Measurements from ENCODE around the gene CAPRIN2.

GRCh38 chr12:30779578-30779977 lies 24.8 kb upstream of the CAPRIN2 start:
- no peak for TF ChIP-seq TAF1 (IDR thresholded peaks at IDR 0.05; ENCODE audit: borderline replicate concordance, low read depth, low read length)
- no peak for TF ChIP-seq POLR2A (IDR thresholded peaks at IDR 0.05; ENCODE audit: low read depth, low read length)
- no peak for TF ChIP-seq POLR2AphosphoS5 (IDR thresholded peaks at IDR 0.05; ENCODE audit: low read depth, low read length)

Measured in GM12892 (cell line).